H1 (cell line): Measurements from ENCODE around the gene HGD. TPM values are rescaled to one million over a fixed set of nuclear protein-coding genes. Genes with fewer than 3 reads are reported as not detected.

Experiments used
- RXRA ChIP-seq: IDR thresholded peaks from 2 replicates; pipeline ENCODE4 v1.6.1; 2011; ENCODE audit warnings: low read depth, mild to moderate bottlenecking, low read length, moderate library complexity; ENCODE audit not compliant: insufficient read depth
- polyA plus RNA-seq, 7 experiments: library from polyadenylated mRNA; depleted of rRNA in 3 of 7; stranded (reverse) in 5 of 7; unstranded in 2 of 7; fragments of >200 nt in 5 of 7; fragments of 200-250 nt in 2 of 7; gene quantifications; 1 replicate in 5 of 7; 2 replicates in 1 of 7; 4 replicates in 1 of 7; pipeline versions ENCODE4 v1.2.1 to v1.2.3, GENCODE V29; 2011 to 2013; ENCODE audit warnings: missing spikeins in 2 of 7, mixed read lengths in 2 of 7
- total RNA-seq: library from RNA; stranded (reverse); fragmentation: NEBNext Ultra II Directional; extraction: Animal tissue kit (Norgen Biotek cat#: 25700); gene quantifications from 2 replicates; pipeline ENCODE4 v1.2.1, GENCODE V29; 2021

Gene HGD
- total and polyA plus RNA-seq, 2 of the 8 experiments (the other 6 are each of a cell fraction or from before 2014, with no cell fraction given): 0.11 TPM; not detected in 1

DNA sequence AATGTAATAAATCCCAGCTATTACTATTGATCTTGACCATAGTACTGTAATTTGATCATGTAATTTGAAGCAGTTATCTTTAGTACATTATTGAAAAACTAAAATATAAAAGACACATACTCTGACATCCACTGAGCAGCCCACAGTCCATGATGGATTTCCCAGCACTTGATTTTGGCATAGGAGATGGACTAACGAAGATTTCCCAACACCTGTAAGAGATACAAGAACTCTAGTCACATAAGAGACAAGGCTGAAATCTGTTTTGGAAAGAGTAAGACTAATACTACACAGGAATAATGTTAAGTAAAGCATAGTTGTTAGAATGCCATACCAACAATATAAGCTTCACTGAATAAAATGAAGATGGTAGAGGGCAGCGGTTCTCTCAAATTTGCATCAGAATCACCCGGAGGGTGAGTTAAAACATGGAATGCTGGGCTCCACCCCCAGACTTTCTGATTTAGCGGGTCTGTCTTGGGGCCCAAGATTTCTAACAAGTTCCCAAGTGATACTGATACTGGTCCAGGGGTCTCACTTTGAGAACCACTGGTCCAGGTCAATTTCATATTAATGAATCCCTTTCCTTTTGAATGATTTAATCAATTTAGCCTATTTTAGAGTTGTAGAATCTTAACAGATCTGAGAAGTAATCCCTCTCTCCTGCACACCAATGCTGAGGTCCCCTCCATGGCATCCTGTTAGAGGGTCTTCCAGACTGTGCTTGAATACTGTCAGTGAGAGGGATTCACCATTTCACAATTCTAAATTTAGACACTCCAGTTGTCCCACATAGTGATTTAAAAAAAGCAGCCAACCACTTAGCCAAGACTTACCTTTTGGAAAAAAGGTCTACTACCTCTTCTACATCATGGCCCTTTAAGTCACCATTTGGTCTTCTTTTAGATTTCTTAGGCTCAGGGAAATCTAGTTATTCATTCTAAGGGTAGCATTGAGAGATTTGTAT lies 48.8 kb upstream of the HGD start (continued):
- no peak for TF ChIP-seq RXRA
- TF ChIP-seq, all 59 proteins: peak for 0
